Fibroblast of lung (primary cell): ENCODE results near the gene FHOD3. TPM values are rescaled to one million over a fixed set of nuclear protein-coding genes. Genes with fewer than 3 reads are reported as not detected.
"Not testable (repeated sequence)": the region's sequence is repeated elsewhere in the genome, so short reads cannot be mapped to it uniquely, and the experiment has no call there.

Experiments
- DNase-seq, 2 donors: peaks; one replicate each; pipeline versions ENCODE4 v3.0.0 to v3.0.0-alpha.2; 2010; ENCODE audit warnings: low read depth in 2 of 2
- H2AFZ ChIP-seq: 2 replicates; pipeline ENCODE4 v1.5.1; 2012; ENCODE audit warnings: low read length, control low read depth, inconsistent platforms
- H3K27ac ChIP-seq: 2 replicates; pipeline ENCODE4 v1.5.1; 2011; ENCODE audit warnings: low read length, control low read depth; ENCODE audit not compliant: insufficient read depth
- H3K27me3 ChIP-seq: 2 replicates; pipeline ENCODE4 v1.5.1; 2011; ENCODE audit warnings: mild to moderate bottlenecking, low read length; ENCODE audit not compliant: control insufficient read depth, insufficient read depth
- H3K36me3 ChIP-seq: 2 replicates; pipeline ENCODE4 v1.5.1; 2011; ENCODE audit warnings: low read length; ENCODE audit not compliant: control insufficient read depth, insufficient read depth
- H3K4me1 ChIP-seq: 2 replicates; pipeline ENCODE4 v1.5.1; 2011; ENCODE audit warnings: low read length; ENCODE audit not compliant: control insufficient read depth, insufficient read depth; ENCODE audit errors: extremely low read depth
- H3K4me2 ChIP-seq: 2 replicates; pipeline ENCODE4 v1.5.1; 2011; ENCODE audit warnings: low read length, control low read depth; ENCODE audit not compliant: insufficient read depth; ENCODE audit errors: extremely low read depth
- H3K4me3 ChIP-seq, 4 experiments: fragments of 200-600 bp in 1 of 4; sonication (generic) in 1 of 4; replicated peaks in 1 of 4; 2 replicates each; pipeline ENCODE4 v1.5.1; 2011 to 2016; ENCODE audit warnings: low read length in 4 of 4, low read depth in 3 of 4, mild to moderate bottlenecking in 3 of 4, control low read depth in 2 of 4, inconsistent platforms in 1 of 4, mixed read lengths in 1 of 4; ENCODE audit not compliant: insufficient read depth in 1 of 4; ENCODE audit errors: control extremely low read depth in 1 of 4
- H3K79me2 ChIP-seq: 2 replicates; pipeline ENCODE4 v1.5.1; 2012; ENCODE audit warnings: mild to moderate bottlenecking, low read length, inconsistent platforms; ENCODE audit not compliant: control insufficient read depth, insufficient read depth
- H3K9ac ChIP-seq: 2 replicates; pipeline ENCODE4 v1.5.1; 2011; ENCODE audit warnings: mild to moderate bottlenecking, low read length, control low read depth; ENCODE audit not compliant: insufficient read depth
- H3K9me3 ChIP-seq: 2 replicates; pipeline ENCODE4 v1.5.1; 2012; ENCODE audit warnings: low read depth, low read length; ENCODE audit not compliant: control insufficient read depth, insufficient read depth
- H4K20me1 ChIP-seq: 2 replicates; pipeline ENCODE4 v1.5.1; 2011; ENCODE audit warnings: low read length; ENCODE audit not compliant: control insufficient read depth, insufficient read depth; ENCODE audit errors: extremely low read depth
- CTCF ChIP-seq, 2 donors: IDR thresholded peaks in 1 of 2; conservative IDR thresholded peaks in 1 of 2; 1 replicate in 1 of 2; 2 replicates in 1 of 2; pipeline ENCODE4 v1.5.1; 2011 to 2012; ENCODE audit warnings: low read length in 2 of 2, control low read depth in 1 of 2, inconsistent platforms in 1 of 2, low read depth in 1 of 2, mild to moderate bottlenecking in 1 of 2
- EZH2 ChIP-seq: IDR thresholded peaks from 2 replicates; pipeline ENCODE4 v1.5.1; 2012; ENCODE audit warnings: low read length, control low read depth, mild to moderate bottlenecking; ENCODE audit errors: missing control alignments
- polyA plus RNA-seq, 2 donors: library from polyadenylated mRNA; depleted of rRNA in 1 of 2; stranded (reverse) in 1 of 2; unstranded in 1 of 2; fragments of >200 nt; gene quantifications; 2 replicates each; pipeline ENCODE4 v1.2.1, GENCODE V29; 2011 to 2012; ENCODE audit warnings: missing spikeins in 1 of 2
- total RNA-seq: library from RNA; depleted of rRNA; stranded (reverse); fragments of >200 nt; gene quantifications from 2 replicates; pipeline ENCODE4 v1.2.1, GENCODE V29; 2014

FHOD3 gene
- total and polyA plus RNA-seq, 2 donors (not counting 1 experiment from before 2014, with no cell fraction given): 16.1 to 28.2 TPM

GRCh38 chr18:36813101-36813775 lies 515.7 kb downstream of the FHOD3 start:
- Histone ChIP-seq H3K9me3 (no peaks in the 10 kb centered on the region), H3K27ac (no peak overlapping the region), H3K27me3 (no peaks in the 10 kb centered on the region), H4K20me1 (no peaks in the 10 kb centered on the region), H3K4me3 (no peak overlapping the region), H3K79me2 (no peaks in the 10 kb centered on the region), H3K4me1 (peaks cover 13% of the 10 kb centered on the region), H3K4me2 (no peak overlapping the region), H2AFZ (no peak overlapping the region), H3K36me3 (no peaks in the 10 kb centered on the region), H3K9ac (no peak overlapping the region)
- no peak for DNase-seq
- TF ChIP-seq CTCF (conservative IDR thresholded peaks at IDR 0.05 in 1 of 2, IDR thresholded peaks at IDR 0.05 in 1 of 2; ENCODE audit: low read depth in 1 of 2, low read length in 2 of 2) (no peak), EZH2 (no peak)

- Histone ChIP-seq H3K4me1 (peaks cover 9% of the 10 kb centered on the region), H3K27ac (no peak overlapping the region), H3K27me3 (no peaks in the 10 kb centered on the region), H3K79me2 (no peaks in the 10 kb centered on the region), H3K4me2 (no peak overlapping the region), H3K36me3 (no peaks in the 10 kb centered on the region), H3K4me3 (no peak overlapping the region), H3K9ac (no peak overlapping the region), H4K20me1 (no peaks in the 10 kb centered on the region), H3K9me3 (no peaks in the 10 kb centered on the region), H2AFZ (no peak overlapping the region)
- DNase-seq: no peak
- no peak for TF ChIP-seq CTCF (conservative IDR thresholded peaks at IDR 0.05 in 1 of 2, IDR thresholded peaks at IDR 0.05 in 1 of 2; ENCODE audit: low read depth in 1 of 2, low read length in 2 of 2)
- no peak for TF ChIP-seq EZH2
These were observed 516.3 kb downstream of the FHOD3 start for GRCh38 chr18:36813824-36814223.

- Histone ChIP-seq H3K27ac (no peak overlapping the region), H4K20me1 (no peaks in the 10 kb centered on the region)
- no peak for DNase-seq
These were observed 517.5 kb downstream of the FHOD3 start for GRCh38 chr18:36814994-36815393.

GRCh38 chr18:36816096-36816495 lies 518.6 kb downstream of the FHOD3 start:
- H3K36me3 ChIP-seq, H3K27ac ChIP-seq, H3K4me1 ChIP-seq, H3K79me2 ChIP-seq, H3K27me3 ChIP-seq, H2AFZ ChIP-seq, H3K9me3 ChIP-seq, H4K20me1 ChIP-seq, H3K9ac ChIP-seq, H3K4me3 ChIP-seq, DNase-seq, H3K4me2 ChIP-seq: not testable (repeated sequence)

More at GRCh38 chr18:36814994-36815393, 517.5 kb downstream of the FHOD3 start:
- H3K36me3 ChIP-seq: no peaks in the 10 kb centered on the region
- H3K27me3 ChIP-seq: no peaks in the 10 kb centered on the region
- H3K79me2 ChIP-seq: no peaks in the 10 kb centered on the region
- no peaks in the 10 kb centered on the region for H3K9me3 ChIP-seq
- H3K4me1 ChIP-seq: peaks cover 6% of the 10 kb centered on the region
- no peak overlapping the region for H2AFZ ChIP-seq
- no peak overlapping the region for H3K9ac ChIP-seq
- no peak overlapping the region for H3K4me2 ChIP-seq
- no peak overlapping the region for H3K4me3 ChIP-seq
- TF ChIP-seq EZH2 (no peak), CTCF (conservative IDR thresholded peaks at IDR 0.05 in 1 of 2, IDR thresholded peaks at IDR 0.05 in 1 of 2; ENCODE audit: low read depth in 1 of 2, low read length in 2 of 2) (no peak)
